ENCODE measurements around the gene SLC26A11.
"Not testable (repeated sequence)": the region's sequence is repeated elsewhere in the genome, so short reads cannot be mapped to it uniquely, and the experiment has no call there.

Gene SLC26A11

GRCh38 chr17:80245566-80246265 is 25.5 kb downstream of the SLC26A11 start:
- no peak for FAIRE-seq

GRCh38 chr17:80246266-80246681 is 26.0 kb downstream of the SLC26A11 start:
- no peak for FAIRE-seq

GRCh38 chr17:80246726-80247125 is 26.5 kb downstream of the SLC26A11 start:
- FAIRE-seq: no peak

- FAIRE-seq: no peak
Measured at GRCh38 chr17:80247561-80247960, 27.3 kb downstream of the SLC26A11 start.

GRCh38 chr17:80248001-80248893 is 28.0 kb downstream of the SLC26A11 start:
- FAIRE-seq: no peak

GRCh38 chr17:80248894-80249710 is 28.9 kb downstream of the SLC26A11 start:
- no peak for FAIRE-seq

GRCh38 chr17:80251966-80252365 is 31.7 kb downstream of the SLC26A11 start:
- FAIRE-seq: no peak

- no peak for FAIRE-seq
Measured at GRCh38 chr17:80252871-80253270, 32.6 kb downstream of the SLC26A11 start.

- FAIRE-seq: no peak
Measured at GRCh38 chr17:80253631-80254395, 33.6 kb downstream of the SLC26A11 start.

GRCh38 chr17:80254396-80255251 is 34.4 kb downstream of the SLC26A11 start:
- FAIRE-seq: no peak

GRCh38 chr17:80256034-80256350 is 35.8 kb downstream of the SLC26A11 start:
- FAIRE-seq: no peak

GRCh38 chr17:80257716-80258213 is 37.5 kb downstream of the SLC26A11 start:
- FAIRE-seq: no peak

GRCh38 chr17:80258296-80258695 is 38.1 kb downstream of the SLC26A11 start:
- FAIRE-seq: not testable (repeated sequence)

GRCh38 chr17:80259457-80260068 is 39.3 kb downstream of the SLC26A11 start:
- FAIRE-seq: no peak

GRCh38 chr17:80260069-80260535 is 39.9 kb downstream of the SLC26A11 start:
- no peak for FAIRE-seq

- FAIRE-seq: no peak
Measured at GRCh38 chr17:80260791-80261158, 40.5 kb downstream of the SLC26A11 start, which contains the start of gene RNF213. RNF213 (plus strand) TSS chr17:80260852; CDS start chr17:80263682, 2,830 bp downstream.

- FAIRE-seq: no peak
Measured at GRCh38 chr17:80261159-80261894, 41.1 kb downstream of the SLC26A11 start.

GRCh38 chr17:80261895-80262279 is 41.7 kb downstream of the SLC26A11 start:
- no peak for FAIRE-seq

- FAIRE-seq: no peak
Measured at GRCh38 chr17:80262291-80262690, 42.1 kb downstream of the SLC26A11 start.

GRCh38 chr17:80262775-80263244 is 42.6 kb downstream of the SLC26A11 start:
- no peak for FAIRE-seq

All from colon (tissue), 2 donors.